HG02759 (cell line): ENCODE measurements around the gene ENTPD3.
"Not testable (repeated sequence)": the region's sequence is repeated elsewhere in the genome, so short reads cannot be mapped to it uniquely, and the experiment has no call there.

ENCODE experiments used
- ATAC-seq: cut with Tn5 transposase; IDR thresholded peaks from one replicate; pipeline ENCODE4 v1.9.1; 2021; ENCODE audit warnings: mild to moderate bottlenecking, moderate library complexity; ENCODE audit not compliant: unreplicated experiment

Gene ENTPD3

DNA sequence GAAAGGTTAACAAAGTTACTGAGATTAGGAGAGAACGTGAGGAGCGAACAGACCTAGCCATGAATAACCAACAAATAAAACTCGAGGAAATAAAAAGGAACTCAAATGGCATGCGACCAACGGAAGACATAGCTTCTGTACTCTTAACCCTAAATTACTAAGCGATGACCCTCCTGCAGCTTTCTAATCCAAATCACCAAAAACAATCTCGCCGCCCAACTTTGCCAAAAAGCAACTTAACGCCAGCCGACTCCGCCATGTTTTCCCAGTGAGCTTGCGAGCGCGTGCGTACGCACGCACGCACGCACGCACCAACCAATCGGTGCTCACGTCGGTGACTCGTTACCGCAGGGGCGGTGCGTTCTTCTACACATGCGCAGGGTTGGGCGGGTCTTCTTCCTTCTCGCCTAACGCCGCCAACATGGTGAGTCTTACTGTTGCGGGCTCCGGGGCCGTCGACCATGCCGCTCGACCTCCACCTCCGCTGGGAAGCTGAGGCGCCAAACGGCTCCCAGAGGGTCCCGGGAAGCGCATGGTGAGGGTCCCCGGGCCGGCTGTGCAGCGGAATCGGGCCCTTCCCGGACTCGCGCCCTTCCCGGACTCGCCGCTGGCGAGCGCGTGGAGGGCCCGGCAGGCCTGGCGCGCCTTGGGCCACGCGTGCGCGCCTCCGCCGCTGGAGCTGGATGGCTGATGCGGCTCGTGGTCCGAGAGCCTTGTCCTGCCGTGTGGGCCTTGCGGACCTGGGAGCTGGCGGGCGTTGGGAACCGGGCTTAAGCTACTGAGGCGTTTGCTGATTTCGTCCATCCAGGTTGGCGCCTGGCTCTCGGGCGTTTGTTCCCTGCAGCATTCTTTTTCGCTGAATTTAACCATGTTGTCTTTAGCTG is 70.2 kb downstream of the ENTPD3 start, which contains the start of gene RPL14:
Gene RPL14, plus strand, starts transcription at position 400 of the 884 bp plus-strand sequence. Its CDS starts 133 bp downstream, at position 533.
- ATAC-seq: peak; percentile 68

DNA sequence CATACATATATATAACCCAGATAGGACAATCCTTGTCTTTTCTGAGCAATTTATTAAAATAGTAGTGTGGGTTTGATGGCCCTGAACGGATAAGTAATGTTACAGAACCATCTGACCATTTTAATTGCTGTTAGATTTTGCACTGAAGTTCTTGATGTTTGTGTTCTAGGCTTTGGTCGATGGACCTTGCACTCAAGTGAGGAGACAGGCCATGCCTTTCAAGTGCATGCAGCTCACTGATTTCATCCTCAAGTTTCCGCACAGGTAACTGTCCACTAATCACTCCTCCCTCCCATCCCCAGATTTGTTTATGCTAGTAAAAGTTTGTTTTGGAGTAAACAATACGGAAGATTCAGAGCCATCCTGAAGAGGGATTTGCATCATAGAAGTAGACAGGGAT is 71.5 kb downstream of the ENTPD3 start:
- ATAC-seq: no peak

DNA sequence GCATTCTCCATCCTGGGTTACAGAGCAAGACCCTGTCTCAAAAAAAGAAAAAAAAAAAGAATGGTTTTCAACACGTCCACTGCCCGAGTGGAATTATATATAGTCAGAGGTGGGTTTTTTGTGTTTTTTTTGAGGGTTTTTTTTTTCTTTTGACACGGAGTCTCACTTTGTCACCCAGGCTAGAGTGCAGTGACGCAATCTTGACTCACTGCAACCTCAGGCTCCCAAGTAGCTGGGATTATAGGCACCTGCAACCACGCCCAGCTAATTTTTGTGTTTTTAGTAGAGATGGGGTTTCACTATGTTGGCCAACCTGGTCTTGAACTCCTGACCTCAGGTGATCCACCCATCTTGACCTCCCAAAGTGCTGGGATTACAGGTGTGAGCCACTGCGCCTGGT is 73.5 kb downstream of the ENTPD3 start:
- ATAC-seq: not testable (repeated sequence)

DNA sequence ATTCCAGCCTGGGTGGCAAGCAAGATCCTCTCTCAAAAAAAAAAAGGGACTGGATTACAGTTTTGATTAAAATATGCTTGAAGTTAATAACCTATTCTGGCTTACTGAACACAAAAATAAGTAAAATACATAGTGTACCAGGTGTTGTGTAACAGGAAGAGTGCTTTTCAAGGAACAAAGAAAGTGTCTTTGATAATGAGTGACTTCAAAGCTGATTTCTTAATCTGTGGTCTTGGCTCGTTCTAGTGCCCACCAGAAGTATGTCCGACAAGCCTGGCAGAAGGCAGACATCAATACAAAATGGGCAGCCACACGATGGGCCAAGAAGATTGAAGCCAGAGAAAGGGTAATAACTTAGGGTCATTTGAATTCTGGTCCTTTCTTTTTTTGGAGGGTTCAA is 74.2 kb downstream of the ENTPD3 start:
- no peak for ATAC-seq

DNA sequence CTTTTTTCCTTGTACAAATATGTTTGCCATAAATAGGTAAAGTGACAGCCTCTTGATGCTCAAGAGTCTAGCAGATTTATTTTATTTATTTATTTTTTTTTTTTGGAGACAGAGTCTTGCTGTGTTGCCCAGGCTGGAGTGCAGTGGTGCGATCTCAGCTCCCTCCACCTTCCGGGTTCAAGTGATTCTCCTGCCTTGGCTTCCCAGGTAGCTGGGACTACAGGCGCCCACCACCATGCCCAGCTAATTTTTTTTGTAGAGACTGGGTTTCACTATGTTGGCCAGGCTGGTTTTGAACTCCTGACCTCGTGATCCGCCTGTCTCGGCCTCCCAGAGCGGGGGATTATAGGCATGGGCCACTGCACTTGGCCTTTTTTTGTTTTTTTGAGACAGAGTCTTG is 75.9 kb downstream of the ENTPD3 start:
- not testable (repeated sequence) for ATAC-seq

DNA sequence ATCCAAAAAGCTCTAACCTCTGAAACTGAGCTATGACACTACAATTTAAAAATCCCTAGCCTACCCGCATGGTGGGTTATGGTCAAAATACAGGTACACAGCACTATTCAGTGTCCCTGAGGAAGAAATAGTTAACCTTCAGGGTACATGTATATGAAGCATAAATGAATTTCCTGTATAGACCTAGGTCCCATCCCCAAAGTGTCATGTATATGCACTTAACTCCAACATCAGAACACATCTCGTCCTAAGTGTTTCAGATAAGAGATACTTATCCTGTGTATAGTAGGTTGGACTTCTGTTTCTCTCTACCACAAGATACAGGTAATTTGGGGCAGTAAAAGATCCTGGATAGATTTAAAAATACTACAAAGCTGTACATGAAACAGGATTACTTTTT is 76.6 kb downstream of the ENTPD3 start:
- ATAC-seq: no peak

DNA sequence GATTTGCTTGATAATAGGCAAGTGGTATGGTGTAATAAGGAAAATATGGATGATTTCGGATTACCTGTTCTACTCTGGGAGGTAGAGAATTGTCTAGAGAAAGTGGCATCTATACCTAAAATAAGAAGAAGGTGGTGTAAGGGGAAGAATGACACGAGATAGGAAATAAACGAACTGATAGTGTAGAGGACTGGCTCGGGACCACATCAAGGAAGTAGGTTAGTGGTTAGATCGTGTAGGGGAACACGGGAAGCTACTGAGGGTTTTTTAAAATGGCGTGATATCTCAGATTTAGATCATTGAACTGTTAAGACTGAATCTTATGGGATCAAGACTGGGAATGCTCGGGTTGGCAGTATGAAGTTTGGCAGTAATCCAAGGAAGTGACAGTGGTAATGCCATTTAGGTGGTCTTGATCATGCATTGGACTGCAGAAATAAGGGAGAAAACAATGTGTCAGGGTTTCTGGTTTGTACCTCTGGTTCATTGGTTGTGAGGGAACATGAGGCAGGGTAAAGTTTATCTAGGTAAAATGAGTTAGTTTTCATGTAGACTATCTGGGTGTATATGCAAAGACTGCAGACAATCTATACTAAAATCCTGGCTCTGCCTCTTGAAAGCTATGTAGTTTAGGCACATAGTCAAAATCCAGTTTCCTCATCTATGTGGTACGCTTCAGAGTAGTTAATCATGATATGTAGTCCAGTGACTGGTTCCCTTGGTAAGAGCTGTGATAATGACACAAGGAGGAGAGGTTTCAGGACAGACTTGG is 77.5 kb downstream of the ENTPD3 start:
- no peak for ATAC-seq

DNA sequence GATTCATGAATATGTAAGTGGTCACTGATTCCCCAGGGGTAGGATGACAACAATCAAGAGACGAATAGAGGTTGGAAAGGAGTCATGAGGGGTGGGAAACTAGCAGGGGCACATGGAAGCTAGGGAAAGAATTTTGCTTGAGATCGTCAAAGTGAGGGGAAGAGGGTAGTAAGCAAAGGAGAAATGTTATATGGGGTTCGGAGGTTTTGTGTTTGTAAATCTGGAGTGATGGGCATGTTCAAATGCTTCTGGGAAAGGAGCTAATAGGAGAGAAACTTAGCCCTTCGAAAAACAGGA is 78.1 kb downstream of the ENTPD3 start:
- no peak for ATAC-seq

DNA sequence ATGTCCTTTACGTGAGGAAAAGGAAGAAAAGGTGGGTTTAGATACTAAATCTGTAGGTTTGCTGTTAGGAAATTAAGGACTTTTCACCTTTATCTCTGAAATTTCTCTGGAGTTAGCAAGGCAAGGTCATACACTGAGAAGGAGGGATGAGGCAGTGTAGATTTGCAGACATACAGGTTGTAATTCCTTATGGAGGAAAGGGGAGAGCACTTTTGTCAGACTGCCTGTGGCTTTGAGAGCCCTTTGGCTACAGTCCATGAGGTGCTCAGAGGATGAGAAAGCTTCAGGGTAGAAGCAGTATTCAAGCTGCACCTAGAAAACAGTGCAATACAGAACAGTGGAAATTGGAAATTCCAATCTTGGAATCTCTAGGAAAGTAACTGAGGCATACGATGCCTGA is 78.5 kb downstream of the ENTPD3 start:
- no peak for ATAC-seq

DNA sequence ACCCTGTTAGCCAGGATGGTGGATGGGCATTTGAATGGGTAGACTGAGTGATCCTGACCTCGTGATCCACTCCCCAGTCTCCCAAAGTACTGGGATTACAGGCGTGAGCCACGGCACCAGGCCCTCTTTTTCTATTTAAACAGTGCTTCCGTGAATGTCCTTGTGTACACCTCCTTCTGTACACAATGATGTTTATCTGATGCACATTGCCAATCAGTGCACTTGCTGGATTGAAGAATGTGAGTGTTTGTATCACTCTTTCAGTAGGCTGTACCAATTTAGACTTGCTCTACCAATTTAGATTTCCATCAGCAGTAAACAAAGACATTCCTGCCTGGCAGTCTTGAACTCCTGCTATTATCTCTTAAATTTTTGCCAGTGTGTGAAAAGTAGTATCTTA is 81.0 kb downstream of the ENTPD3 start:
- ATAC-seq: no peak

DNA sequence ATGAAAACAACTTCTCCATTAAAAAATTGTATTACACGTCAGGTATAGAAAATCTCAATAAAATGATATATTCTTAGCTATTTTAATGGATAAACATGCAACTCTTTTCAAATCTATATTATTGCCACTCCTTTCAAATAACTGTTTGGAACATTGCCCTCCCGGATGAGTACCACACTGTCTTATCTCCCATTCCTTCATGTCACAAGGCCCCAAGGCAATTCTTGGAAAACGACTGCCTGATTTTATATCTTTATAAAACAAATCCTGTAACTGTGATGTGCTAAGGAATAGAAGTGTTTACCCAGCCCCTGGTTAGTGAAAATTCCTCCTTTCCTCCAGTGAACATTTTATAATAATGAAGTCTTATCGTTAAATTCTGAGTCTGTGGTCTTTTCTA is 83.7 kb downstream of the ENTPD3 start:
- no peak for ATAC-seq

DNA sequence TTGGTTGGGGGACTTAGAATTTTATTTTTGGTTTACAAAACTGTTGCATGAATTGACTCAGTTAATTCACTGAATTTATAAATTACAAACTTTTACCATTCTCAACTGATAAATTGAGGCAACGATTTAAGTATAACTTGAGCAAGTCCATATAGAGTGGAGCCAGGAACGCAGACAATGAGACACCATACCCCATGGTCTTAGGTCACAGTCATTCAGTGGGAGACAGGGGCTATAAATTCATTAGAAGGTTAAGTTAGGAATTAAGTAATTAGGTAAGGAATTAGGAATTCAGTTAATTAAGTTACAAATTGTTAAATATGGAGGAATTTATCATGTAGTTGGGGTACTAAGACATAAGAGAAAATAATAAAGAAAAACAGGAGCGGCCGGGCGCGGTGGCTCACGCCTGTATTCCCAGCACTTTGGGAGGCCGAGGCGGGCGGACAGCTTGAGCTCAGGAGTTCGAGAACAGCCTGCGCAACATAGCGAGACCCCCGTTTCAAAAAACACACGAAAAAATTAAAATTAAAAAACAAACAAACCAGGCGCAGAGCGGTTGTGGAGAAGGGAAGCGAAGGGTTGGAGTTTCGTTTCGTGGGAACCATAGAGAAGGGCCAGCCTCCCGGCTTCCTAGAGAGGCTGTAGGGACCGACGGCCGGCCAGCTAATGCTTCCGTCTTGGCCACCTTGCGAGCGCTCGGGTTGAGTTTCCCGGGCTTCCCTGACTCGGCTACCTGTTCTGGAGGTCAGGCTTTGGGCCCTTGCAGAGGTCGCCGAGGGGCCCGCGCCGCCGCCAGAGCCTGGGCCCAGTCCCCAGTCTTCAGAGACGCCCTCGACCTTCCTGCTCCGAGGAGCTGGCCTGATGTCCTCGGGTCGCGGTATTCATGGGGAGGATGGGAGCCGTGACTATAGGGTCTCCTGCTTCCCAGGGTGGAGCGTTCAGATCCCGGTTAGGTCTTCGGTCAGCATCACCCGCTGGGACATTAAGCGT is 89.8 kb downstream of the ENTPD3 start, which contains the start of gene ZNF619:
Gene ZNF619, plus strand, starts transcription at position 645 of the 993 bp plus-strand sequence. CDS start 858 bp downstream, outside the sequence.
- ATAC-seq: peak; percentile 86

DNA sequence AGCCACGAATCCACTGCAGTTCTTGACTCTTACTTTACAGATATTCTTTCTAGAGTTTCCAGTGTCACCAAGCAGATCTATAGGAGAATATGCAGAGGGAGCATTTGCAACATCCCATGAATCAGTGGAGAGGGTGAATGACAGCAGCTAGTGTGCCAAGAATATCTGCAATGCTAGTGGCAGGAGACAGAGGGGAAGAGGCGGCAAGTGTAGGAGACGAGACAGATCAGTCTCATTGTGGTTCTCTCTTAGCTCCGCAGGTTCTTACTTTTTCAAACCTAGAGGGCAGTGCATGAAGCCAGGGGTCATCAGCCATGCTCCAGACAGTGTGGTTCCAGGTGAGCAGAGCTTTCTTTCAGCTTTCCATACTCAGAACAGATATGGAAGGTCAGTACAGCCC is 90.7 kb downstream of the ENTPD3 start:
- ATAC-seq: no peak
